ENCODE results near the gene TOX4.

DNA sequence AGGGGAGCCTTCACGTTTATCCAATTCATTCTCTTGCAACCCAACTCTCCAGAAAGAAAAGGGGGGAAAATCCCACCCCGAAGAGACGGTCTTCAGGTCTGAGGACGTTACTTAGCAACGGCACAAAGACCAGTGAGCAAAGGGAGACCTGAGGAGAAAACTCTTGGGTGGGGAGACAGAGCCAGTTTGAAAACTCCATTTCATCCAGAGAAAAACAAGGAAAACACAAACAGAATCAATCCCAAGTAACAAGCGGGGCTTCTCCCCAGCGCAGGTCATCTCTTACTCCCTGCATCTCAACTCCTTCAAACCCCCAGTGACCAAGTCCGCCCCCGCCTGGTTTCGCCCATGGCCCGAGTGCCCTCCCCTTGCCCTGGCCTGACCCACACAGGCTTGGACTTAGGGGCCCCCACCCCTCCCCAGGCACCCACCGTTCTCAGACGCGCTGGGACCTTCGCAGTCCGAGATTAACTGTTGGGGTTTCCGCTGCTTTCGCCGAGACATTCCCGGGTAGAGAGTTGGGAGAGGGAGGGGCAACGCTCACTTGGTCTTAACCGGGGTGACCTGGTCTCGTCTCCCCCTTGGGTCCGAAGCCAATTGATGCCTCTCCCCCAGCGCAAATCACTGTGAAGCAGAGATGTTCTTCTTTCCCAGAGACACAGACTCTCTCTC is 59.6 kb downstream of the TOX4 start:
- TF ChIP-seq YY1 (IDR thresholded peaks at IDR 0.05; ENCODE audit: insufficient read depth, insufficient read length) (no peak), SUZ12 (IDR thresholded peaks at IDR 0.05; ENCODE audit: extremely low read depth, insufficient read depth, insufficient read length) (no peak), ZNF274 (IDR thresholded peaks at IDR 0.05; ENCODE audit: low read depth, low read length) (no peak)
